IPS-11a (cell line): Measurements from ENCODE around the gene MEFV.
"Not testable (repeated sequence)": the region's sequence is repeated elsewhere in the genome, so short reads cannot be mapped to it uniquely, and the experiment has no call there.

ENCODE experiments used
- H3K4me3 ChIP-seq: one replicate; pipeline ENCODE4 v1.5.1; 2013; ENCODE audit warnings: low read depth, low read length, control low read depth

MEFV gene

GRCh38 chr16:3223913-3224515, 32.4 kb downstream of the MEFV start:
- H3K4me3 ChIP-seq: no peak overlapping the region

DNA sequence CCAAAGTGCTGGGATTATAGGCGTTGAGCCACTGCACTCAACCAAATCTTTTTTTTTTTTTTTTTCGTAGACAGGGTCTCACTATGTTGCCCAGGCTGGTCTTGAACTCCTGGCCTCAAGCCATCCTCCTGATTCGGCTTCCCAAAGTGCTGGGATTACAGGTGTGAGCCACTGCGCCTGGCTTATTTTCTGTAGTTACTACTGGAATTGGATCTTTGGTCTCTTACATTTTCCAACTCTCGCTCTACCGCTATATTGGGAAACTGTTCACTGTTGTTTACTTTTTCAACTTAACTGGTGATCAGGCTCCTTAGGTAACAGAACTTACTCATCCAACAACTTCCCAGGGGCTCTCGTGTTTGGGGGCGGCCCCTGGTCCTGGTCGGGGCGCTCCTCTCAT, 35.6 kb downstream of the MEFV start:
- H3K4me3 ChIP-seq: no peak overlapping the region

DNA sequence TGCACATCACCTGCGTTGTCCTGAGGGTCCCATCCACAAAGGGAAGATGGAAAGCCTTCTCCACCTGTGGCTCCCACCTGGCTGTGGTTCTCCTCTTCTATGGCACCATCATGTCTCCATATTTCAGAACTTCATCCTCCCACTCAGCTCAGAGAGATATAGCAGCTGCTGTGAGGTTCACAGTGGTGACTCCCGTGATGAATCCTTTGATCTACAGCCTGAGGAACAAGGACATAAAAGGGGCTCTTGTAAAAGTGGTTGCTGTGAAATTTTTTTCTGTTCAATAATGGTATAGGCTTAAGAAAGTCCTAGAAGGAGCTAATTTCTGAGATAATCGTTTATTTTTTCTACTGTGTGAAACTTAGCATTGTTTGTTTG, 40.2 kb downstream of the MEFV start:
- no peak overlapping the region for H3K4me3 ChIP-seq

DNA sequence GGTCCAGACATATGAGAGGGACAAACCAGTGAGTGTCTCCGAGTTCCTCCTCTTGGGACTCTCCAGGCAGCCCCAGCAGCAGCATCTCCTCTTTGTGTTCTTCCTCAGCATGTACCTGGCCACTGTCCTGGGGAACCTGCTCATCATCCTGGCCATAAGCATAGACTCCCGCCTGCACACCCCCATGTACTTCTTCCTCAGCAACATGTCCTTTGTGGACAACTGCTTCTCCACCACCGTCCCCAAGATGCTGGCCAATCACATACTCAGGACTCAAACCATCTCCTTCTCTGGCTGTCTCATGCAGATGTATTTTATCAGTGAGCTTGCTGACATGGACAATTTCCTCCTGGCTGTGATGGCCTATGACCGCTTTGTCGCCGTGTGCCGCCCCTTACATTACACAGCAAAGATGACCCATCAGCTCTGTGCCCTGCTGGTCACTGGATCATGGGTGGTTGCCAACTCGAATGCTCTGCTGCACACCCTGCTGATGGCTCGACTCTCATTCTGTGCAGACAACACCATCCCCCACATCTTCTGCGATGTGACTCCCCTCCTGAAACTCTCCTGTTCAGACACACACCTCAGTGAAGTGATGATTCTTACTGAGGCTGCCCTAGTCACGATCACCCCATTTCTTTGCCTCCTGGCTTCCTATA, 40.7 kb downstream of the MEFV start:
- no peak overlapping the region for H3K4me3 ChIP-seq

DNA sequence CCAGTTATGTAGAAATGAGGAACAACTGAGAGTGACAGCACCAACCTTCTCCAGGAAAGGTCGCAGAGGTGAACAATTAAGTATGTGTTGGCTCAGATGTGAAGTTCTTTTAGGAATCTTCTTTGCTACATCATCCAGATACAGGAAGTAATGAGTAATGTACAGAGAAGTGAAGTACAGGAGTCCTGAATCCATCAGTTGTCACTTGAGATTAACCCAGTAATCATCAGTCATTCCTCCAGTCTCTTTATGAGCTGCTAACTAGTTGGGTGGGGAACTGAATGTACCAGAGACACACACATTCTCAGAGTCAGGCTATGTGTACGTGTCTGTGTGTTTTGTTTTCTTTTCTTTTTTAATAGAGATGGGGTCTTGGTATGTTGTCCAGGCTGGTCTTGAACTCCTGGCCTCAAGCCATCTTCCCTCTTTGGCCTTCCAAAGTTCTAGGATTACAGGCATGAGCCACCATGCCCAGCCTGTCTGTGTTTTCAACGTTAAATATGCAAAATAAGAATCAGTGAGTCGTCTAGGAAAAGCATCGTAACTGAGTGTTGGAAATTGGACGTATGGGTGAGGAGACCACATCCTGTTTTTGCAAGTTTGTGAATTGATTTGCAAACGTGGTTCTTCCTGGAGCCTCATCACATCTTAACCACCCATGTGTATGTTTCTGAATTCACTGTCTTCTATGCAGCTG, 41.4 kb downstream of the MEFV start:
- H3K4me3 ChIP-seq: no peak overlapping the region

- H3K4me3 ChIP-seq: no peak overlapping the region
Observed at GRCh38 chr16:3212567-3212966, 43.9 kb downstream of the MEFV start.

DNA sequence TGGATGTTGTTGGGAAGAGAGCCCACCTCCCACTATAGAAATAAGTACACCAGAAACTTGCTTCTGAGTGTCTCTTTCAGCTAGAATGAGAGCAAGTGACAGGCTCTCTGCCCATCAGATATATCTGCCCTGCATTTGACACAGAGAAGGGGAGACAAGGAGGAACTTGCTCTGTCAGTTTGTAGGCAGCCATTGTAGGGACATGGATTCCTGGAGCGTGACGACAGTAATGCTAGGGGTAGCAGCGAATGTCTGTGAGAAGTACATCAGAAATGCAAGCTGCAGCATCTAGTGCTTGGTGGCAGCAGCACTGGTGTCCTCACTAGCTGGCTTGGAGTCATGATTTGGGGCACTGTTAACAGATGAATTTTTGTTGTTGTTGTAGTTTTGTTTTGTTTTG, 44.4 kb downstream of the MEFV start:
- no peak overlapping the region for H3K4me3 ChIP-seq

DNA sequence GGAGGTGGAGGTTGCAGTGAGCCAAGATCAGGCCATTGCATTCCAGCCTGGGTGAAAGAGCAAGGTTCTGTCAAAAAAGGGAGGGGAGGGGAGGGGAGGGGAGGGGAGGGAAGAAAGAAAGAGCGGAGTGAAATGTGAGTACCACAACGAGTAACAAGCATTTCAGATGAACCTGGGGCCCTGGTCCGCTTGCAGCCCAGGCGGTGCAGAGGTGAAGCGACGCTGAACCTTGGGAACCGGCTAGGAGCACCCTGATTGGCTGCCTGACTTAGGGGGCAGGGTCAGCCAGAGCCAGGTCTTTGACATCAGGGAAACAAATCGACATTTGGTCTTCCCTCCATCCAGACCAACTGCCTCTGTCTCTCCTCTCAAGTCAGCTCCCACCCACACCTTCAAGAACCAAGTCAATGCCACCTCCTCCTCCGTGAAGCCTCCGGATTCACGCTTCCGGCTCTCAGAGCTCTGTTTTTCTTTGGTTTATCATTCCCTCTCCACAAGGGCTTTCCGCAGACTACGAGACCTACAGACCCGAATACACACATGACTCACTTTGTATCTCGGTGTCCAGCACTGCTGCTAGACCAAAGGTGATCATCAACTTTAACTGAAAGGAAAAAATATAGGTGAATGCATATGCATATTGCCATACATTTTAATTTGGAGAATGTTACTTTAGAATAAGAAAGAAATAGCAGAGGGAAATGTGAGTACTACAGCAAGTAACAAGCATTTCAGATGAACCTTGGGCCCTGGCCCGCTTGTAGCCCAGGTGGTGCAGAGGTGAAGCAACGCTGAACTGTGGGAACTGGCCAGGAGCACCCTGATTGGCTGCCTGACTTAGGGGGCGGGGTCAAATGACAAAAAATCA, 49.1 kb downstream of the MEFV start:
- no peak overlapping the region for H3K4me3 ChIP-seq

GRCh38 chr16:3205939-3206338, 50.5 kb downstream of the MEFV start:
- not testable (repeated sequence) for H3K4me3 ChIP-seq

DNA sequence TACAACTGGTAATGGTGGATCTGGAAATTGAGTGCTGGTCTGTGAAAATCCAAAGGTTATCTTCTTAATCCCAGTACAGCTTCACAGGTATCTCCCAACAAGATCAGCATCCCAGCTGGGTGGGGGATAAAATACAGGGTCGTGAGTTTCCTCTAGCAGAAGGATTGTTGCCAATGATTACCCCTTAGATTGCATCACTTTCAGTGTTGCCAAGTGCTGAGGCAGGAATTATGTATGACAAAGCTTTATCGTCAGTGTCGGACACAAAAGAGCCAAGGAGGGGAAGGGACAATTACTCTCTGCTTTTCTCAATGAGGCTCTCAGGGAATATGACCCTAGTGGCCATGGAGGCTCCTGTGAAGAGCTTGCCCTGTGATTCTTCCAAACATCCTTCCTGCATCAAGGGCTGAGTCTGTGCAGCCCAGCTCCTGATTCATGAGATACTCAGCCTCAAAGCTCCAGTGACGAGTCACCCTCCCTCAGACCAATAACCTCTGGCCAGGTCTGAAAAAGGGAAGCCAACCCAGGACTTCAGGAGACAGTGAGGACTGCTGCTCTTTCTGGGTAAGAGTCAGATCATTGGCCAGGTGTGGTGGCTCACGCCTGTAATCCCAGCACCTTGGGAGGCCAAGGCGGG, 53.4 kb downstream of the MEFV start:
- H3K4me3 ChIP-seq: no peak overlapping the region

- H3K4me3 ChIP-seq: no peak overlapping the region
Observed at GRCh38 chr16:3198334-3199072, 57.9 kb downstream of the MEFV start.

- H3K4me3 ChIP-seq: not testable (repeated sequence)
Observed at GRCh38 chr16:3197694-3198333, 58.6 kb downstream of the MEFV start.

GRCh38 chr16:3195975-3196374, 60.5 kb downstream of the MEFV start:
- H3K4me3 ChIP-seq: no peak overlapping the region

DNA sequence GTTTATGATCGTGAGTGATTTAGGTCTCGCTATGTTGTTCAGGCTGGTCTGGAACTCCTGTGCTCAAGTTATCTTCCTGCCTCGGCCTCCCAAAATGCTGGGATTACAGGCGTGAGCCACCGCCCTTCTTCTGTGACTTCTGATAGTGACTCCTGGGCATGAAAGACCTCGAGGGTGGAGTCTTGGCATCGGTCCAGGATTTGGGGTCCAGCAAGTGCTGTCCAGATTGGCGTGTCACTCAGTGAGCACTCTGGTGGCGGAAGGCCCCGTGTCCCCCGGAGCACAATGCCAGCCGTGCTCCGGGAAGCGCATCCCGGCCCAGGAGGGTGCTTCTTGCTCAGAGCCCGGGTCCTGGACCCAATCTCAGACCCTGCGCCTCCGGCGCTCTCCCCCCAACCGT, 61.6 kb downstream of the MEFV start:
- H3K4me3 ChIP-seq: no peak overlapping the region

DNA sequence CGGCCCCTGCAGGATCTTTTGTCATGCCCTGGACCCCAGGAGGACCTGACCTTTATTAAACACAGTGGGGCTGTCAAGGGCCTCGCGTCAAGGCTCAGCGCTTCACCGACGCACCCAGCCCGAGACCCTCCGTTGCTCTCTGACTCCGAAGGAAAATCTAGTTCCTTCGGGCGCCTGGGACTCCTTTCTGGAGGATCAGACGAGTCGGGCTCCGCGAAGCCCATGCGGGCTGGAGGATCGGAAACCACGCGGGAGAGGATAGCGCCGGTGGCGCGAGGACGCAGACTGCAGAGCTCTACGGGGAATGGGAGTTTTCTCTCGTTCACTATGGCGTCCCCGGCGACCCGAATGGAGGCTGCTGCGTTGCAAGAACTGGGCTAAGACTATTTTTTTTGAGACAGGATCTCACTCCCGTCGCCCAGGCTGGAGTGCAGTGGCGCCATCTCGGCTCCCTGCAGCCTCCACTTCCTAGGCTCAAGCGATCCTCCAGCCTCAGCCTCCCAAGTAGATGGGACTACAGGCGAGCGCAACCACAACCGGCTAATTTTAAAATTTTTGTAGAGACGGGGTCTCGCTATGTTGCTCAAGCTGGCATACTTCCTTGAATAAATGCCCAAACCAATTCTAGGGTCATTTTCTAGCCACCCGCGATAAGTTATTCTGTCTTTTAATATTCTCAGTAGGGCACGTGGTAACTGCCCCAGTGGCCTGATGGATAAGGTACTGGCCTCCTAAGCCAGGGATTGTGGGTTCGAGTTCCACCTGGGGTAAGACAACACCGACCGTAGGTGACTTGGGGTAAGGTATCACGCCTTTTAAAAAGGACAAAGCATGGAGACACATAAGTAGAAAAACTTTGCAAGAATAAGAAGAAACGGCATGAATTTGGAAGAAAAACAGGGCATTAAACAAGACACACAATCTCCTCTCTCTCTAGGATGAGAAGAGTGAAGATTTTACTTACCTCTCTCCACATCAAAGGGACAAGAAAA, 62.9 kb downstream of the MEFV start:
- no peak overlapping the region for H3K4me3 ChIP-seq

DNA sequence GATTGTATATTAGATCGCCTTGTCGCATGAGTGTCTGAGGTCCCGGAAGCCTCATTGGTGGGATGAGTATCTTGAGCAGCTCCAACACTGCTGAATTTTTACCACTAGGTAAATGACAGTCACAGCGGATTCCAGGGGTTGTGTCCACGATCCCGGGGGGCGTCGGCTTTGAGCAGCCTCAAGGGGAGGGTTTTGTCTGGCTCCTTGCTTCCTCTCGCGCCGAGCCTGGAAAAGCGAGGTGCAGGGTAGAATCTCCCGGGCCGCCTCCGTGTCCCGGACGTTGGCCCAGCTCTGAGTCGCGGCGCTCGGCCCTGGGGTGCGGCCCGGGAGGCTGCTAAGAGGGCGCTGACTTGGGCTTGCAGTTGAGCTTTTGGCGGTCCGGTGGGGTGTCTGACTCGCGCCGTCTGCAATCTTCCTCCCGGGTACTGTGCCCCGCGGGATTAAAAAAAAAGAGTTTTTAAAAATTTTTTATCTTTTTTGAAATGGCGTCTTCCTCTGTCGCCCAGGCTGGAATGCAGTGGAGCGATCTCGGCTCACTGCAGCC, 63.9 kb downstream of the MEFV start:
- H3K4me3 ChIP-seq: no peak overlapping the region
